A549 (cell line): ENCODE data around the gene E2F1.

ENCODE experiments used
- HEYL ChIP-seq: fragments of 250-450 bp; sonication (Bioruptor Pico); IDR thresholded peaks from 2 replicates; pipeline ENCODE4 v1.8.0; 2021; ENCODE audit warnings: mild to moderate bottlenecking, moderate library complexity
- SREBF2 ChIP-seq: fragments of 450-650 bp; IDR thresholded peaks from 2 replicates; pipeline ENCODE4 v1.6.1; 2014; ENCODE audit warnings: mild to moderate bottlenecking, moderate library complexity

DNA sequence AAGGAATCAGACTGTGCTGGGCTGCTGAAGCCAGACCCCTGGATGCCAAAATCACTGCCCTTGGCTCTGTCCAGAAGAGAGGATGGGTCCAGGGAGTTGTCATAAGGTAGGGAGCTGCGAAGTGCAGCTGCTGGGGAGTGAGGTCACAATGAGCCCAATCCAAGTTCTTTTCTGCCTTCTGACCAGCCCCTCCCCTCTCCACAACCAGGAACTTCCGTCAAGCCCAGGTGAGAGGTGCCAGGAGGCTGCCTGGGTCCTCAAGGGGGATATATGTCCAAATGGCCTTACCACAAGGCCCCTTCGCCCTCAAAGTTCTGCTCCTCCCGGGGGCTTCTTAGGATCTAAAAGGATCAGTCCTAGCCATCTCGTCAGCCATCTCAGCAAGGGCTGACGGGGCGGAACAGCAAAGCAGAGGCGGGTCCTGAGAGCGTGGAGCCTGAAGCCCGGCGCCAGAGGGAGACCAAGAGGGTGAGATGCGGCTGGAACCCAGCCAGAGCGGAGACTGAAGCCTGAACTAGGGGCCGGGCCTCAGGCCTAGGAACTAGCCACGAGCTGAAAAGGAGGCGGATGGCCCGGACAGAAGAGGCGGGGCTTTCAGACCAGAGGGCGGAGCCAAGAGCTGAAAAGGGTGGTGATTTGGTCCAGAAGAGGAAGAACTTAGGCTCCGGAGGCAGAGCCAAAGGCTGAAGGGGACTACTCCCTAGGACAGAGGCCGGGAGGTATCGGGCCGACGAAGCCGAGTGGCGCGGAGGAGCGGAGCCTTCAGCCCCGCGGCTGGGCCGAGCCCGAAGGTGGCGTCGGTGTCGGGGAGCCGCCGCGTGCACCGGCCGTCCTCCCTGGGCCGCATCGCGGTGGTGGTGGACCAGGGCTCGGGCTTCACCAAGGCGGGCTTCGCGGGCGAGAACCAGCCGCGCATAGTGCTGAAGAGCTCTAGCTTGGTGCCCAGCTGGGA, 19.6 kb downstream of the E2F1 start, which contains the start of gene ACTL10:
- TF ChIP-seq HEYL (CRISPR knock-in tag): no peak
- TF ChIP-seq SREBF2: no peak
